SK-N-SH (cell line): Measurements from ENCODE around the gene RFNG. TPM values are rescaled to one million over a fixed set of nuclear protein-coding genes. Genes with fewer than 3 reads are reported as not detected.

ENCODE experiments used
- CTCF ChIA-PET: fragments of 300-600, 350-600 bp; formaldehyde crosslinking; extraction: SDS; loops from one replicate; lab custom pipeline; 2021; lab: Yijun Ruan, JAX
- POLR2A ChIA-PET: fragments of 350-600 bp; sonication (Branson Sonifier 250); formaldehyde crosslinking; extraction: SDS; loops from one replicate; lab custom pipeline; 2020; ENCODE audit warnings: antibody characterized with exemption, inconsistent platforms; lab: Yijun Ruan, JAX
- DNase-seq: peaks from one replicate; pipeline ENCODE4 v3.0.0; 2012
- H2AFZ ChIP-seq: fragments of 200-600 bp; sonication (generic); 2 replicates; pipeline ENCODE4 v1.8.1; 2016; ENCODE audit warnings: antibody characterized with exemption, mild to moderate bottlenecking, low read depth
- H3F3A ChIP-seq: fragments of 200-600 bp; sonication (generic); replicated peaks from 2 replicates; pipeline ENCODE3; 2016; ENCODE audit warnings: antibody characterized with exemption, mild to moderate bottlenecking; ENCODE audit not compliant: insufficient read depth
- H3K27ac ChIP-seq, 2 experiments: fragments of 200-500 bp in 1 of 2; fragments of 200-600 bp in 1 of 2; sonication (Bioruptor generic) in 1 of 2; sonication (generic), shearing (Covaris generic) in 1 of 2; 2 replicates each; pipeline versions ENCODE4 v1.5.1 to v1.6.1; 2014 to 2016; ENCODE audit warnings: low read depth in 2 of 2, inconsistent platforms in 1 of 2, low read length in 1 of 2, mild to moderate bottlenecking in 1 of 2, mixed read lengths in 1 of 2
- H3K27me3 ChIP-seq: fragments of 200-600 bp; sonication (generic), shearing (Covaris generic); 2 replicates; pipeline ENCODE4 v1.6.1; 2016; ENCODE audit warnings: mixed run types; ENCODE audit not compliant: insufficient read depth
- H3K36me3 ChIP-seq, 2 experiments: fragments of 200-500 bp in 1 of 2; fragments of 200-600 bp in 1 of 2; sonication (Bioruptor generic) in 1 of 2; sonication (generic) in 1 of 2; replicated peaks in 1 of 2; 2 replicates each; pipeline versions ENCODE3 to v1.5.1; 2014 to 2016; ENCODE audit warnings: low read length in 1 of 2, mild to moderate bottlenecking in 1 of 2; ENCODE audit not compliant: insufficient read depth in 2 of 2, control insufficient read depth in 1 of 2
- H3K4me1 ChIP-seq, 2 experiments: fragments of 200-500 bp in 1 of 2; fragments of 200-600 bp in 1 of 2; sonication (Bioruptor generic) in 1 of 2; sonication (generic), shearing (Covaris generic) in 1 of 2; 2 replicates each; pipeline versions ENCODE4 v1.5.1 to v1.6.1; 2014 to 2016; ENCODE audit warnings: low read depth in 1 of 2, low read length in 1 of 2, mixed run types in 1 of 2; ENCODE audit not compliant: insufficient read depth in 2 of 2, control insufficient read depth in 1 of 2
- H3K4me2 ChIP-seq: fragments of 200-600 bp; sonication (generic), shearing (Covaris generic); 2 replicates; pipeline ENCODE4 v1.6.1; 2017; ENCODE audit warnings: mixed run types
- H3K4me3 ChIP-seq, 2 experiments: fragments of 200-500 bp in 1 of 2; fragments of 200-600 bp in 1 of 2; sonication (Bioruptor generic) in 1 of 2; sonication (generic), shearing (Covaris generic) in 1 of 2; 2 replicates each; pipeline versions ENCODE4 v1.5.1 to v1.8.1; 2014 to 2016; ENCODE audit warnings: low read depth in 2 of 2, inconsistent platforms in 1 of 2, low read length in 1 of 2, mild to moderate bottlenecking in 1 of 2, mixed read lengths in 1 of 2, moderate library complexity in 1 of 2
- H3K79me2 ChIP-seq: fragments of 200-600 bp; sonication (generic); 2 replicates; pipeline ENCODE4 v1.8.1; 2017; ENCODE audit warnings: mild to moderate bottlenecking; ENCODE audit not compliant: insufficient read depth
- H3K9ac ChIP-seq: fragments of 200-600 bp; sonication (generic); 2 replicates; pipeline ENCODE4 v1.6.1; 2017; ENCODE audit warnings: mixed run types
- H3K9me2 ChIP-seq: fragments of 200-600 bp; sonication (generic); 2 replicates; pipeline ENCODE4 v1.6.1; 2017; ENCODE audit warnings: mixed run types
- H3K9me3 ChIP-seq: fragments of 200-600 bp; sonication (generic); 2 replicates; pipeline ENCODE4 v1.6.1; 2017; ENCODE audit warnings: mixed run types, mild to moderate bottlenecking, moderate library complexity
- H4K20me1 ChIP-seq: fragments of 200-600 bp; sonication (generic); 2 replicates; pipeline ENCODE4 v1.6.1; 2017; ENCODE audit warnings: mild to moderate bottlenecking, mixed run types; ENCODE audit not compliant: insufficient read depth
- CHD2 ChIP-seq: fragments of 150-350 bp; IDR thresholded peaks from 2 replicates; pipeline ENCODE4 v1.6.1; 2018; ENCODE audit warnings: low read length; ENCODE audit not compliant: partially characterized antibody
- EZH2phosphoT487 ChIP-seq: fragments of 200-600 bp; sonication (generic); IDR thresholded peaks from 2 replicates; pipeline ENCODE4 v1.6.1; 2017; ENCODE audit warnings: low read depth, mixed run types, mild to moderate bottlenecking, antibody characterized with exemption, moderate library complexity, borderline replicate concordance
- FOSL2 ChIP-seq: IDR thresholded peaks from 2 replicates; pipeline ENCODE4 v1.4.0; 2012; ENCODE audit warnings: low read depth, mild to moderate bottlenecking, moderate library complexity, borderline replicate concordance
- FOXJ3 ChIP-seq: sonication (generic); formaldehyde crosslinking; IDR thresholded peaks from 2 replicates; pipeline ENCODE4 v1.5.1; 2020; ENCODE audit warnings: mild to moderate bottlenecking, missing genetic modification reagents
- FOXM1 ChIP-seq: IDR thresholded peaks from 2 replicates; pipeline ENCODE4 v1.4.0; 2012; ENCODE audit warnings: low read depth, mild to moderate bottlenecking
- GATA2 ChIP-seq: sonication (generic); formaldehyde crosslinking; IDR thresholded peaks from 2 replicates; pipeline ENCODE4 v1.5.0; 2020; ENCODE audit warnings: mild to moderate bottlenecking, missing genetic modification reagents
- IRF3 ChIP-seq: fragments of 150-350 bp; IDR thresholded peaks from 2 replicates; pipeline ENCODE4 v1.6.1; 2016; ENCODE audit warnings: mild to moderate bottlenecking, low read depth, low read length
- JUND ChIP-seq: IDR thresholded peaks from 2 replicates; pipeline ENCODE4 v1.4.0; 2012
- MAX ChIP-seq: IDR thresholded peaks from 2 replicates; pipeline ENCODE4 v1.4.0; 2012; ENCODE audit warnings: low read depth
- MXI1 ChIP-seq: IDR thresholded peaks from 2 replicates; pipeline ENCODE4 v1.6.1; 2012; ENCODE audit warnings: mild to moderate bottlenecking, low read depth, low read length, improper control_type of control experiment
- NFIC ChIP-seq: IDR thresholded peaks from 2 replicates; pipeline ENCODE4 v1.4.0; 2012; ENCODE audit warnings: borderline replicate concordance
- NRF1 ChIP-seq: IDR thresholded peaks from 2 replicates; pipeline ENCODE4 v1.6.1; 2012; ENCODE audit warnings: low read depth, mild to moderate bottlenecking, low read length
- RAD21 ChIP-seq: IDR thresholded peaks from 2 replicates; pipeline ENCODE4 v1.6.1; 2012; ENCODE audit warnings: mild to moderate bottlenecking, low read length
- RCOR1 ChIP-seq: fragments of 150-350 bp; IDR thresholded peaks from 2 replicates; pipeline ENCODE4 v1.6.1; 2017; ENCODE audit warnings: antibody characterized with exemption, low read length
- REST ChIP-seq: IDR thresholded peaks from 2 replicates; pipeline ENCODE4 v1.6.1; 2012; ENCODE audit warnings: mild to moderate bottlenecking, low read depth, low read length, moderate library complexity
- RFX5 ChIP-seq: IDR thresholded peaks from 2 replicates; pipeline ENCODE4 v1.6.1; 2012; ENCODE audit warnings: mild to moderate bottlenecking, improper control_type of control experiment, low read length
- TCF12 ChIP-seq: IDR thresholded peaks from 2 replicates; pipeline ENCODE4 v1.4.0; 2012
- USF1 ChIP-seq: IDR thresholded peaks from 2 replicates; pipeline ENCODE4 v1.4.0; 2012; ENCODE audit warnings: low read depth, borderline replicate concordance
- ZBTB33 ChIP-seq: IDR thresholded peaks from 2 replicates; pipeline ENCODE4 v1.4.0; 2012; ENCODE audit warnings: low read depth, borderline replicate concordance
- WGBS: methylation state at CpG from one replicate; pipeline ENCODE4 v1.1.6; 2017; ENCODE audit warnings: low lambda C conversion rate; 5-methylcytosine and 5-hydroxymethylcytosine counted together
- polyA plus RNA-seq, 3 experiments: library from polyadenylated mRNA; depleted of rRNA; stranded (reverse); fragments of >200 nt; gene quantifications; 2 replicates each; pipeline ENCODE4 v1.2.3, GENCODE V29; 2012

Gene RFNG
- polyA plus RNA-seq, 1 of the 3 experiments (the other 2 are of a cell fraction), result 68.6 TPM

- Histone ChIP-seq H3K27me3 (no peaks in the 10 kb centered on the region), H4K20me1 (peaks cover 4% of the 10 kb centered on the region; the same call in 1 of the 2 replicates), H3K4me1 (peaks cover 7 to 33% of the 10 kb centered on the region in 2 experiments), H3F3A (peaks cover 26% of the 10 kb centered on the region), H3K4me2 (no peak overlapping the region), H3K27ac (no peak overlapping the region), H3K4me3 (no peak overlapping the region), H3K36me3 (peaks cover 5 to 8% of the 10 kb centered on the region in 2 experiments), H3K9me3 (no peaks in the 10 kb centered on the region), H3K79me2 (no peaks in the 10 kb centered on the region), H3K9ac (no peak overlapping the region), H2AFZ (no peak overlapping the region), H3K9me2 (no peaks in the 10 kb centered on the region)
- ChIA-PET CTCF (interaction anchor here (1.0 to 35.7 kb wide), 11 partner anchors 11 to 201 kb away, joined by 3 to 1216 read pairs (median 27); partner anchors contain the start of genes CENPX, DUS1L, GPS1 and LRRC45), POLR2A (interaction anchor here (1.7 kb wide), 1 partner anchor 11 kb away, joined by 4 read pairs; the partner anchor contains the start of genes CENPX and LRRC45)
- DNase-seq, result no peak
- WGBS, result 91% methylated on average over 23 of the region's 23 CpGs
- no peak for TF ChIP-seq MAX
- no peak for TF ChIP-seq NRF1
- TF ChIP-seq MXI1, result no peak
- no peak for TF ChIP-seq RCOR1
- no peak for TF ChIP-seq JUND
- no peak for TF ChIP-seq NFIC
- no peak for TF ChIP-seq TCF12
- TF ChIP-seq RFX5, result no peak
- no peak for TF ChIP-seq GATA2 (CRISPR knock-in tag)
- no peak for TF ChIP-seq CHD2
- TF ChIP-seq USF1, result no peak
- no peak for TF ChIP-seq FOXM1
- TF ChIP-seq IRF3, result no peak
- no peak for TF ChIP-seq FOSL2
- no peak for TF ChIP-seq EZH2phosphoT487
- TF ChIP-seq RAD21, result no peak
- TF ChIP-seq ZBTB33, result no peak
- TF ChIP-seq REST, result no peak
- no peak for TF ChIP-seq FOXJ3 (CRISPR knock-in tag)
These were observed 17.1 kb downstream of the RFNG start for GRCh38 chr17:82034371-82035011.
